ENCODE results near the gene ABL2. TPM values are rescaled to one million over a fixed set of nuclear protein-coding genes. Genes with fewer than 3 reads are reported as not detected.
"Not testable (repeated sequence)": the region's sequence is repeated elsewhere in the genome, so short reads cannot be mapped to it uniquely, and the experiment has no call there.

The ABL2 gene
- total RNA-seq, 1 donor from 2014 or later: 35.8 TPM

- DNase-seq (ENCODE audit: low read depth): peak; percentile 63
- no peaks in the 10 kb centered on the region for H3K27me3 ChIP-seq (ENCODE audit: control insufficient read depth, insufficient read depth, low read length)
- H3K4me3 ChIP-seq (ENCODE audit: low read depth, low read length): no peak overlapping the region
- TF ChIP-seq, protein P1, sequence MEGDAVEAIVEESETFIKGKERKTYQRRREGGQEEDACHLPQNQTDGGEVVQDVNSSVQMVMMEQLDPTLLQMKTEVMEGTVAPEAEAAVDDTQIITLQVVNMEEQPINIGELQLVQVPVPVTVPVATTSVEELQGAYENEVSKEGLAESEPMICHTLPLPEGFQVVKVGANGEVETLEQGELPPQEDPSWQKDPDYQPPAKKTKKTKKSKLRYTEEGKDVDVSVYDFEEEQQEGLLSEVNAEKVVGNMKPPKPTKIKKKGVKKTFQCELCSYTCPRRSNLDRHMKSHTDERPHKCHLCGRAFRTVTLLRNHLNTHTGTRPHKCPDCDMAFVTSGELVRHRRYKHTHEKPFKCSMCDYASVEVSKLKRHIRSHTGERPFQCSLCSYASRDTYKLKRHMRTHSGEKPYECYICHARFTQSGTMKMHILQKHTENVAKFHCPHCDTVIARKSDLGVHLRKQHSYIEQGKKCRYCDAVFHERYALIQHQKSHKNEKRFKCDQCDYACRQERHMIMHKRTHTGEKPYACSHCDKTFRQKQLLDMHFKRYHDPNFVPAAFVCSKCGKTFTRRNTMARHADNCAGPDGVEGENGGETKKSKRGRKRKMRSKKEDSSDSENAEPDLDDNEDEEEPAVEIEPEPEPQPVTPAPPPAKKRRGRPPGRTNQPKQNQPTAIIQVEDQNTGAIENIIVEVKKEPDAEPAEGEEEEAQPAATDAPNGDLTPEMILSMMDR (IDR thresholded peaks at IDR 0.05; ENCODE audit: insufficient read depth, low read length, severe bottlenecking): no peak
- no peaks in the 10 kb centered on the region for H3K36me3 ChIP-seq (ENCODE audit: control insufficient read depth, insufficient read depth, low read length)
- no peak for FAIRE-seq
These were observed 54.3 kb downstream of the ABL2 start for GRCh38 chr1:179175011-179175841.

GRCh38 chr1:179170468-179170770, 59.1 kb downstream of the ABL2 start:
- not testable (repeated sequence) for FAIRE-seq; H3K4me3 ChIP-seq (ENCODE audit: low read depth, low read length); H3K36me3 ChIP-seq (ENCODE audit: control insufficient read depth, insufficient read depth, low read length); DNase-seq (ENCODE audit: low read depth); H3K27me3 ChIP-seq (ENCODE audit: control insufficient read depth, insufficient read depth, low read length)

DNA sequence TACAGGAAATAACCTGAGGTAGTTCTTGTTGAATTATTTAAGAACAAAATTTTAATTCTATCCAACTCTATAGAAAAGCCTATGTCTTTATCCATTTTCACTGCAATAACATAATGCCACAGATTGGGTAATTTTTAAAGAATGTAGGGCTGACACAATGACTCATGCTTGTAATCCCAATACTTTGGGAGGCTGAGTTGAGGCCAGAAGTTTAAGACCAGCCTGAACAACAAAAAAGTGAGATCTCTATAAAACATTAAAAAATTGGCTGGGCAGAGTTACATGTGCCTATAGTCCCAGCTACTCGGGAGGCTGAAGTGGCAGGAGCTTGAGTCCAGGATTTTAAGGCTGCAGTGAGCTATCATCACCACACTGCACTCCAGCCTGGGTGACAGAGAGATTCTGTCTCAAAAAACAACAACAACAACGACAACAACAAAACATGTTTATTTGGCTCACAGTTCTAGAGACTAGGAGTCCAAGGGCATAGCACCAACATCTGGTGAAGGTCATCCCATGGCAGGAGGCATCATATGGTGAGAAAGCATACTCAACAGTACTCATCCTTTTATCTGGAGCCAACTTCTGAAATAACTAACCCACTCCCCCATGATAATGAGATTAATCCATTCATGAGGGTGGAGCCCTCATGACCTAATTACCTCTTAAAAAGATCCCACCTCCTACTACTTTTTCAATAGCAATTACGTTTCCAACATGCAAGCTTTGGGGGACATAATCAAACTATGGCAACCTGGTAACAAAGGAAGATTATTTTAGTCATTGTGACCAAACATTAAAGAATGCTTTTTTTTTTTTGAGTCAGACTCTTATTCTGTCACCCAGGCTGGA, 59.6 kb downstream of the ABL2 start:
- no peaks in the 10 kb centered on the region for H3K36me3 ChIP-seq (ENCODE audit: control insufficient read depth, insufficient read depth, low read length)
- TF ChIP-seq, protein P1 (IDR thresholded peaks at IDR 0.05; ENCODE audit: insufficient read depth, low read length, severe bottlenecking): no peak
- H3K4me3 ChIP-seq (ENCODE audit: low read depth, low read length): no peak overlapping the region
- DNase-seq (ENCODE audit: low read depth) (peak; percentile 65), FAIRE-seq (no peak)
- H3K27me3 ChIP-seq (ENCODE audit: control insufficient read depth, insufficient read depth, low read length): no peaks in the 10 kb centered on the region

GRCh38 chr1:179168536-179168935, 60.9 kb downstream of the ABL2 start:
- Histone ChIP-seq H3K36me3 (ENCODE audit: control insufficient read depth, insufficient read depth, low read length) (no peaks in the 10 kb centered on the region), H3K27me3 (ENCODE audit: control insufficient read depth, insufficient read depth, low read length) (no peaks in the 10 kb centered on the region), H3K4me3 (ENCODE audit: low read depth, low read length) (no peak overlapping the region)
- TF ChIP-seq, protein P1 (IDR thresholded peaks at IDR 0.05; ENCODE audit: insufficient read depth, low read length, severe bottlenecking): no peak
- DNase-seq (ENCODE audit: low read depth): no peak
- no peak for FAIRE-seq

GRCh38 chr1:179167955-179168354, 61.5 kb downstream of the ABL2 start:
- Histone ChIP-seq H3K27me3 (ENCODE audit: control insufficient read depth, insufficient read depth, low read length) (no peaks in the 10 kb centered on the region), H3K4me3 (ENCODE audit: low read depth, low read length) (no peak overlapping the region), H3K36me3 (ENCODE audit: control insufficient read depth, insufficient read depth, low read length) (no peaks in the 10 kb centered on the region)
- no peak for DNase-seq (ENCODE audit: low read depth)
- TF ChIP-seq, protein P1 (IDR thresholded peaks at IDR 0.05; ENCODE audit: insufficient read depth, low read length, severe bottlenecking): no peak
- FAIRE-seq: no peak

GRCh38 chr1:179167418-179167777, 62.1 kb downstream of the ABL2 start:
- DNase-seq (ENCODE audit: low read depth): no peak
- TF ChIP-seq, protein P1 (IDR thresholded peaks at IDR 0.05; ENCODE audit: insufficient read depth, low read length, severe bottlenecking): no peak
- H3K27me3 ChIP-seq (ENCODE audit: control insufficient read depth, insufficient read depth, low read length): no peaks in the 10 kb centered on the region
- no peak for FAIRE-seq
- H3K36me3 ChIP-seq (ENCODE audit: control insufficient read depth, insufficient read depth, low read length): no peaks in the 10 kb centered on the region
- H3K4me3 ChIP-seq (ENCODE audit: low read depth, low read length): no peak overlapping the region
